ENCODE measurements around the gene APOL1. TPM values are rescaled to one million over a fixed set of nuclear protein-coding genes. Genes with fewer than 3 reads are reported as not detected.
"Not testable (repeated sequence)": the region's sequence is repeated elsewhere in the genome, so short reads cannot be mapped to it uniquely, and the experiment has no call there.

Gene APOL1
- polyA plus RNA-seq, 4 donors, result 9.9 to 13.5 (median 12.0) TPM

GRCh38 chr22:36289948-36290371 is 37.0 kb downstream of the APOL1 start:
- DNase-seq (ENCODE audit: low read depth in 4 of 4, low spot score in 3 of 4), result not testable (repeated sequence)

- DNase-seq (ENCODE audit: low read depth in 4 of 4, low spot score in 3 of 4), result not testable (repeated sequence)
Observed at GRCh38 chr22:36290391-36291075, 37.6 kb downstream of the APOL1 start.

GRCh38 chr22:36291831-36292740 is 39.2 kb downstream of the APOL1 start:
- no peak for DNase-seq (ENCODE audit: low read depth in 4 of 4, low spot score in 3 of 4)

- DNase-seq (ENCODE audit: low read depth in 4 of 4, low spot score in 3 of 4), result no peak
Observed at GRCh38 chr22:36292823-36293530, 40.0 kb downstream of the APOL1 start.

- no peak for DNase-seq (ENCODE audit: low read depth in 4 of 4, low spot score in 3 of 4)
Observed at GRCh38 chr22:36293606-36294292, 40.8 kb downstream of the APOL1 start.

- DNase-seq (ENCODE audit: low read depth in 4 of 4, low spot score in 3 of 4), result no peak
Observed at GRCh38 chr22:36294293-36294620, 41.3 kb downstream of the APOL1 start.

GRCh38 chr22:36294801-36295200 is 41.9 kb downstream of the APOL1 start:
- DNase-seq (ENCODE audit: low read depth in 4 of 4, low spot score in 3 of 4), result no peak

- no peak for DNase-seq (ENCODE audit: low read depth in 4 of 4, low spot score in 3 of 4)
Observed at GRCh38 chr22:36295247-36295646, 42.3 kb downstream of the APOL1 start.

GRCh38 chr22:36296690-36297089 is 43.8 kb downstream of the APOL1 start:
- DNase-seq (ENCODE audit: low read depth in 4 of 4, low spot score in 3 of 4), result no peak

GRCh38 chr22:36297568-36297967 is 44.6 kb downstream of the APOL1 start:
- DNase-seq (ENCODE audit: low read depth in 4 of 4, low spot score in 3 of 4), result no peak

- no peak for DNase-seq (ENCODE audit: low read depth in 4 of 4, low spot score in 3 of 4)
Observed at GRCh38 chr22:36298118-36298517, 45.2 kb downstream of the APOL1 start.

- DNase-seq (ENCODE audit: low read depth in 4 of 4, low spot score in 3 of 4), result no peak
Observed at GRCh38 chr22:36298601-36299000, 45.7 kb downstream of the APOL1 start.

GRCh38 chr22:36299295-36299694 is 46.4 kb downstream of the APOL1 start:
- no peak for DNase-seq (ENCODE audit: low read depth in 4 of 4, low spot score in 3 of 4)

- no peak for DNase-seq (ENCODE audit: low read depth in 4 of 4, low spot score in 3 of 4)
Observed at GRCh38 chr22:36299911-36300310, 47.0 kb downstream of the APOL1 start.

GRCh38 chr22:36300396-36301212 is 47.7 kb downstream of the APOL1 start:
- no peak for DNase-seq (ENCODE audit: low read depth in 4 of 4, low spot score in 3 of 4)

- peak in 2 of 4 donors; percentile 40 to 42 for DNase-seq (ENCODE audit: low read depth in 4 of 4, low spot score in 3 of 4)
Observed at GRCh38 chr22:36301384-36301828, 48.5 kb downstream of the APOL1 start.

- DNase-seq (ENCODE audit: low read depth in 4 of 4, low spot score in 3 of 4), result no peak
Observed at GRCh38 chr22:36301851-36302250, 48.9 kb downstream of the APOL1 start.

- DNase-seq (ENCODE audit: low read depth in 4 of 4, low spot score in 3 of 4), result no peak
Observed at GRCh38 chr22:36302439-36303114, 49.6 kb downstream of the APOL1 start.

GRCh38 chr22:36303115-36303467 is 50.2 kb downstream of the APOL1 start:
- DNase-seq (ENCODE audit: low read depth in 4 of 4, low spot score in 3 of 4), result no peak

All from left renal pelvis (tissue), 4 donors.